Upper lobe of left lung (tissue), 4 donors: ENCODE measurements around the gene ABCF3.

ENCODE experiments used
- CTCF ChIP-seq, 6 experiments: fragments of 450-650 bp in 4 of 6; fragments of 200-600 bp in 2 of 6; sonication (generic) in 2 of 6; IDR thresholded peaks; one replicate each; pipeline ENCODE4 v1.5.1; 2016 to 2019; ENCODE audit warnings: antibody characterized with exemption in 6 of 6
- POLR2AphosphoS5 ChIP-seq, 2 donors: sonication (generic); formaldehyde crosslinking; IDR thresholded peaks; one replicate each; pipeline ENCODE4 v1.5.1; 2017; ENCODE audit warnings: antibody characterized with exemption in 2 of 2

- TF ChIP-seq CTCF (IDR thresholded peaks at IDR 0.05), result no peak
- TF ChIP-seq POLR2AphosphoS5 (IDR thresholded peaks at IDR 0.05), result no peak
These were observed 8.1 kb downstream of the ABCF3 start for GRCh38 chr3:184193991-184194539.
